Small intestine (tissue), 7 donors: ENCODE measurements around the gene RALBP1. TPM values are rescaled to one million over a fixed set of nuclear protein-coding genes. Genes with fewer than 3 reads are reported as not detected.

Experiments
- DNase-seq, 2 donors: peaks; one replicate each; pipeline versions ENCODE4 v3.0.0 to v3.0.0-alpha.2; 2013
- FAIRE-seq: peaks from 2 replicates; lab custom pipeline; 2012; peaks lifted over from hg19 to GRCh38; lab: Jason Lieb, UNC
- H3K27ac ChIP-seq, 3 donors: one replicate each; pipeline ENCODE4 v1.5.1; 2013; ENCODE audit warnings: low read length in 2 of 3, mild to moderate bottlenecking in 2 of 3, control low read depth in 1 of 3, inconsistent platforms in 1 of 3, low read depth in 1 of 3, moderate library complexity in 1 of 3
- H3K27me3 ChIP-seq, 3 donors: one replicate each; pipeline ENCODE4 v1.6.1; 2013; ENCODE audit warnings: low read length in 3 of 3, inconsistent platforms in 1 of 3; ENCODE audit not compliant: control insufficient read depth in 3 of 3, insufficient read depth in 3 of 3
- H3K36me3 ChIP-seq, 3 donors: one replicate each; pipeline ENCODE4 v1.6.1; 2013; ENCODE audit warnings: low read length in 3 of 3, inconsistent platforms in 1 of 3, low read depth in 1 of 3, mild to moderate bottlenecking in 1 of 3, moderate library complexity in 1 of 3; ENCODE audit not compliant: control insufficient read depth in 3 of 3, insufficient read depth in 2 of 3
- H3K4me1 ChIP-seq, 3 donors: one replicate each; pipeline ENCODE4 v1.6.1; 2013; ENCODE audit warnings: low read length in 2 of 3, inconsistent platforms in 1 of 3, low read depth in 1 of 3, mild to moderate bottlenecking in 1 of 3, moderate library complexity in 1 of 3; ENCODE audit not compliant: control insufficient read depth in 3 of 3, insufficient read depth in 2 of 3
- H3K4me3 ChIP-seq, 3 donors: one replicate each; pipeline ENCODE4 v1.5.1; 2013; ENCODE audit warnings: low read length in 3 of 3, control low read depth in 1 of 3, inconsistent platforms in 1 of 3, low read depth in 1 of 3, mild to moderate bottlenecking in 1 of 3, moderate library complexity in 1 of 3
- H3K9me3 ChIP-seq, 2 donors: one replicate each; pipeline ENCODE4 v1.6.1; 2013; ENCODE audit warnings: low read depth in 1 of 2, low read length in 1 of 2; ENCODE audit not compliant: control insufficient read depth in 2 of 2, insufficient read depth in 1 of 2
- WGBS, 3 donors: extraction: QIAGEN DNeasy Blood & Tissue Kit; methylation state at CpG; one replicate each; pipeline ENCODE4 v1.1.7; 2013; 5-methylcytosine and 5-hydroxymethylcytosine counted together
- polyA plus RNA-seq, 4 donors: library from polyadenylated mRNA; stranded (reverse) in 3 of 4; unstranded in 1 of 4; fragments of 200-250 nt in 3 of 4; fragments of 120-200 nt in 1 of 4; gene quantifications; one replicate each; pipeline versions ENCODE4 v1.2.1 to v1.2.3, GENCODE V29; 2013
- donor health status: healthy with polysubstance abuse.
- donor health status: control.
- donor health status: control.
- donor health status: Bipolar disorder and iron deficiency.
- donor health status: healthy.

Gene RALBP1
- polyA plus RNA-seq, 4 donors: 18.1 to 32.2 (median 25.0) TPM

GRCh38 chr18:9506046-9506792 lies 30.9 kb downstream of the RALBP1 start:
- Histone ChIP-seq H3K27ac (no peak overlapping the region), H3K4me1 (no peaks in the 10 kb centered on the region), H3K4me3 (no peak overlapping the region), H3K36me3 (peaks cover 0 to 7% (median 0%) of the 10 kb centered on the region in 3 donors), H3K27me3 (no peaks in the 10 kb centered on the region), H3K9me3 (peaks cover 0 to 26% of the 10 kb centered on the region in 2 donors)
- DNase-seq (no peak), FAIRE-seq (no peak)
- WGBS, 3 donors: 72 to 86% (median 85%) methylated on average over 4 of the region's 4 CpGs

DNA sequence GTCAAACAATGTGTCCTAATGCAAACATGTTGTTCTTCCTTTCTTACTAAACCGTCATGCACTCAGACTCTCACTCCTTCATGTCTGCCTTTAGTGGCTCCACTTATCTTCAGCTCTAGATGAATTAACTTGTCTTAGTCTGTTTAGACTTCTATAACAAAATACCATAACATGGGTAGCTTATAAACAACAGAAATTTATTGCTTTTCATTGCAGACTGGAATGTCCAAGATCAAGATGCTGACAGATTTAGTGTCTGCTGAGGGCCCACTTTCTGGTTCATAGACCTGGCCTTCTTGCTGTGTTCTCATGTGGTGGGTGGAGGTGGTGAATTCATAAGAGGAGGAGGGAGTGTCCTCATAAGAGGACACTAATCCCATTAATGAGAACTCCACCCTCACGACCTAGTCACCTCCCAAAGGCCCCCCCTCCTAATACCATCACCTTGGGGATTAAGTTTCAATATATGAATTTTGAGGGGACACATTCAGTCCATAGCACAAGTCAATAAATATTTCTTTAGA lies 32.3 kb downstream of the RALBP1 start:
- Histone ChIP-seq H3K4me1 (no peaks in the 10 kb centered on the region), H3K9me3 (peaks cover 0 to 17% of the 10 kb centered on the region in 2 donors), H3K27ac (no peak overlapping the region), H3K36me3 (peaks cover 0 to 3% (median 0%) of the 10 kb centered on the region in 3 donors), H3K27me3 (no peaks in the 10 kb centered on the region), H3K4me3 (no peak overlapping the region)
- FAIRE-seq (no peak), DNase-seq (no peak)
- 63 to 83% (median 68%) methylated on average over 2 of the region's 2 CpGs for WGBS, 3 donors

DNA sequence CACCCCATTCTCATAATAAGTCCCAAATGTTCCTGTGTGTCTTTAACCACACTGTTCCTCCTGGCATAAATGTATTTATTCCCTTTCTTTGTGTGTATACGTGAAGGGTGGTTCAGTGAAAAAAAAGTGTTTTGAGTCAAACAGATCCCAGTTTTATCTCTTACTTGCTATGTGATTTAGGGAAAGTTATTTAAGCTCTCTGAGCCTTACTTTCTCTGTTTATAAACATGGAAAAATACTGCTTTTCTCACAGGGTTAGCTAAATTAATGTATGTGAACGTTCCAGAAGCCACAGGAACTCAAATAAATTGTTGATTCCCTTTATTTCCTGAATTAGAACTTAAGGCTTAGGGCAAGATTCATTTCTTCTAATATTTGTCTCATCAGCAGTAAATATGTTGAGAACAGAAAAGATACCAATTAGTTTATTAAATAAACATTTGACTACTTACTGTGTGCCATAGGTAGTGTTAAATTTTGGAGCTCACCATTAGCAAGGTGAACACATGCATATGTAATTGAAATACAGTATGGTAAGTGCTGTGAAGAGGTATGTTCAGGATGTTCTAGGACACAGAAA lies 33.2 kb downstream of the RALBP1 start:
- Histone ChIP-seq H3K27ac (no peak overlapping the region), H3K36me3 (peaks cover 0 to 9% (median 0%) of the 10 kb centered on the region in 3 donors), H3K27me3 (no peaks in the 10 kb centered on the region), H3K9me3 (peaks cover 0 to 9% of the 10 kb centered on the region in 2 donors), H3K4me1 (no peaks in the 10 kb centered on the region), H3K4me3 (no peak overlapping the region)
- DNase-seq (no peak), FAIRE-seq (no peak)
- 70 to 87% (median 79%) methylated on average over 2 of the region's 2 CpGs for WGBS, 3 donors

GRCh38 chr18:9513971-9514512 lies 38.7 kb downstream of the RALBP1 start:
- FAIRE-seq: no peak
- 88 to 92% (median 91%) methylated on average over 6 of the region's 6 CpGs for WGBS, 3 donors
- no peak for DNase-seq
- no peak overlapping the region for H3K4me3 ChIP-seq
- peaks cover 0 to 13% (median 2%) of the 10 kb centered on the region in 3 donors for H3K36me3 ChIP-seq
- no peaks in the 10 kb centered on the region for H3K9me3 ChIP-seq
- no peaks in the 10 kb centered on the region for H3K27me3 ChIP-seq
- no peak overlapping the region for H3K27ac ChIP-seq
- H3K4me1 ChIP-seq: no peaks in the 10 kb centered on the region

DNA sequence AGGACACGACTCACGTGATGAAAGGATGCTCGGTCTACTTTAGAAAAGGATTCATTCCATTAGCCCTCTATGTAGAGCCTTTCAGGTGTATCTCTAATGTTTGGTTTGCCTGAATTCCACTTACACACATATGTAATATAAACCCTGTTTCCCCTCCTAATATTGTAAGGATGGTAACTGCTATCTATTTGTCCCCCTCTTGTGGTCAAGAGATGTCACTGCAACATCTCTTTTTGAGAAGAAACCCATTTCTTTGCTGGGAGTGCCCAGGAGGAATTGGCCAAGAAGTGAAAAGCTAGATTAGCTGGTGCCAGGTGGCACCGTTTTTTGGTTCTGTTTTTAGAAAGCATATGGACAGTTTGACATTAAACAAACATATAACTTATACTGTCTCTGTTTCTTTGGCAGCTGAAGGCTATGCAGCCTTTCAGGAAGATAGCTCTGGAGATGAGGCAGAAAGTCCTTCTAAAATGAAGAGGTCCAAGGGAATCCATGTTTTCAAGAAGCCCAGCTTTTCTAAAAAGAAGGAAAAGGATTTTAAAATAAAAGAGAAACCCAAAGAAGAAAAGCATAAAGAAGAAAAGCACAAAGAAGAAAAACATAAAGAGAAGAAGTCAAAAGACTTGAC lies 41.2 kb downstream of the RALBP1 start:
- no peaks in the 10 kb centered on the region for H3K9me3 ChIP-seq
- H3K27ac ChIP-seq: no peak overlapping the region
- WGBS, 3 donors: 76% methylated on average over 4 of the region's 4 CpGs
- no peaks in the 10 kb centered on the region for H3K27me3 ChIP-seq
- no peak for FAIRE-seq
- peaks cover 0 to 15% (median 2%) of the 10 kb centered on the region in 3 donors for H3K36me3 ChIP-seq
- peak; percentile 22 to 35 for DNase-seq
- no peaks in the 10 kb centered on the region for H3K4me1 ChIP-seq
- no peak overlapping the region for H3K4me3 ChIP-seq

DNA sequence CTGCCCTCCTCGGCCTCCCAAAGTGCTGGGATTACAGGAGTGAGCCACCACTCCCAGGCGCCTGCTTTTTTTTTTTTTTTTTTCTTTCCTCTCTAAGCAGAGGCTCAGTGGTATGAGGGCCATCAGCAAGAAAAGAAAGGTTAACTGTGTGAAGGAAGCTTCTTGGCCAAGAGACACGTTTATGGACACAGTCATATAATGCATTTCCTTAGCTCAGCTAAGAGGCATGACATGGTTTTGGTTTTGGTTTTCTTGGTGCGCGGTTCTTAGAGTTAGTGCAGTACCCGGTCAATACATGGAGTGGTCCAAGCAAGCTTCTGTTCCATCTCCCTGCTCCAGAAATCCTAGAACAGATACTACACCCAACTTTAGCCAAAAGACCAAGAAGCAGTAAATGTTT lies 42.6 kb downstream of the RALBP1 start:
- peaks cover 0 to 16% (median 2%) of the 10 kb centered on the region in 3 donors for H3K36me3 ChIP-seq
- H3K27me3 ChIP-seq: no peaks in the 10 kb centered on the region
- no peak for FAIRE-seq
- peaks cover 0 to 5% (median 3%) of the 10 kb centered on the region in 3 donors for H3K4me1 ChIP-seq
- no peak overlapping the region for H3K4me3 ChIP-seq
- no peaks in the 10 kb centered on the region for H3K9me3 ChIP-seq
- DNase-seq: no peak
- 69 to 85% (median 82%) methylated on average over 6 of the region's 6 CpGs for whole genome bisulfite sequencing, 3 donors
- H3K27ac ChIP-seq: no peak overlapping the region

- 77 to 82% (median 82%) methylated on average over 1 of the region's 1 CpG for WGBS, 3 donors
- no peaks in the 10 kb centered on the region for H3K9me3 ChIP-seq
- no peak for FAIRE-seq
- peaks cover 0 to 17% (median 0%) of the 10 kb centered on the region in 3 donors for H3K36me3 ChIP-seq
- no peaks in the 10 kb centered on the region for H3K27me3 ChIP-seq
- no peak overlapping the region for H3K27ac ChIP-seq
- DNase-seq: no peak
- H3K4me1 ChIP-seq: peaks cover 0 to 7% (median 3%) of the 10 kb centered on the region in 3 donors
- H3K4me3 ChIP-seq: no peak overlapping the region
Measured at GRCh38 chr18:9519399-9519798, 44.1 kb downstream of the RALBP1 start.

DNA sequence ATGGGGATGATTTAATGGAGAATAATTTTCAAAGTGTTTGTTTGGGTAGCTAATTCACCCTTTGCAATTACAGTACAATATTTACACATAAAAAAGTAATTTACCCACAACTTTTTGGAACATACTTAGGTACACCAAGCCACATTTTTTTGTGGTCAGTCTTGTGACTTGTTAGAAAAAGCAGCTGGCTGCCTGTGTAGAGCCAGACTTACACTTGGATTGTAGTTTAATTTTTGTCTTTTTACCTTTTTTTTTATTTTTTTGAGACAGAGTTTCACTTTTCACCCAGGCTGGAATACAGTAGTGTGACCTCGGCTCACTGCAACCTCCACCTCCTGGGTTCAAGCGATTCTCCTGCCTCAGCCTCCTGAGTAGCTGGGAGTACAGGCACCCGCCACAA lies 45.4 kb downstream of the RALBP1 start:
- FAIRE-seq (no peak), DNase-seq (no peak)
- H3K36me3 ChIP-seq: peaks cover 0 to 19% (median 0%) of the 10 kb centered on the region in 3 donors
- no peaks in the 10 kb centered on the region for H3K27me3 ChIP-seq
- H3K27ac ChIP-seq: no peak overlapping the region
- WGBS, 3 donors: 85 to 97% (median 91%) methylated on average over 3 of the region's 3 CpGs
- H3K4me3 ChIP-seq: no peak overlapping the region
- H3K9me3 ChIP-seq: no peaks in the 10 kb centered on the region
- peaks cover 0 to 7% (median 3%) of the 10 kb centered on the region in 3 donors for H3K4me1 ChIP-seq
